Neutrophil (primary cell): ENCODE results near the gene ART5.

Source experiments
- H3K27ac ChIP-seq: fragments of 200-600 bp; sonication (generic); 2 replicates; pipeline ENCODE4 v1.5.1; 2016; ENCODE audit warnings: mild to moderate bottlenecking, moderate library complexity
- H3K27me3 ChIP-seq: fragments of 200-600 bp; sonication (generic); 2 replicates; pipeline ENCODE4 v1.6.0; 2016; ENCODE audit warnings: mild to moderate bottlenecking
- H3K36me3 ChIP-seq: fragments of 200-600 bp; sonication (generic); 2 replicates; pipeline ENCODE4 v1.5.1; 2017
- H3K4me1 ChIP-seq, 2 experiments: fragments of 200-600 bp in 1 of 2; sonication (generic) in 1 of 2; 1 replicate in 1 of 2; 2 replicates in 1 of 2; pipeline versions ENCODE4 v1.5.1 to v1.6.1; 2013 to 2016; ENCODE audit warnings: low read depth in 1 of 2, low read length in 1 of 2, mild to moderate bottlenecking in 1 of 2, moderate library complexity in 1 of 2; ENCODE audit not compliant: control insufficient read depth in 1 of 2, insufficient read depth in 1 of 2
- H3K4me3 ChIP-seq, 2 experiments: fragments of 200-600 bp in 1 of 2; sonication (generic) in 1 of 2; 1 replicate in 1 of 2; 2 replicates in 1 of 2; pipeline ENCODE4 v1.5.1; 2013 to 2016; ENCODE audit warnings: low read depth in 1 of 2, low read length in 1 of 2, mild to moderate bottlenecking in 1 of 2, moderate library complexity in 1 of 2
- H3K9me3 ChIP-seq: fragments of 200-600 bp; sonication (generic); 2 replicates; pipeline ENCODE4 v1.5.1; 2016
- TF ChIP-seq, protein P1 (sequence below): fragments of 200-600 bp; sonication (generic); IDR thresholded peaks from 2 replicates; pipeline ENCODE4 v1.5.1; 2016; ENCODE audit warnings: antibody characterized with exemption

The ART5 gene

DNA sequence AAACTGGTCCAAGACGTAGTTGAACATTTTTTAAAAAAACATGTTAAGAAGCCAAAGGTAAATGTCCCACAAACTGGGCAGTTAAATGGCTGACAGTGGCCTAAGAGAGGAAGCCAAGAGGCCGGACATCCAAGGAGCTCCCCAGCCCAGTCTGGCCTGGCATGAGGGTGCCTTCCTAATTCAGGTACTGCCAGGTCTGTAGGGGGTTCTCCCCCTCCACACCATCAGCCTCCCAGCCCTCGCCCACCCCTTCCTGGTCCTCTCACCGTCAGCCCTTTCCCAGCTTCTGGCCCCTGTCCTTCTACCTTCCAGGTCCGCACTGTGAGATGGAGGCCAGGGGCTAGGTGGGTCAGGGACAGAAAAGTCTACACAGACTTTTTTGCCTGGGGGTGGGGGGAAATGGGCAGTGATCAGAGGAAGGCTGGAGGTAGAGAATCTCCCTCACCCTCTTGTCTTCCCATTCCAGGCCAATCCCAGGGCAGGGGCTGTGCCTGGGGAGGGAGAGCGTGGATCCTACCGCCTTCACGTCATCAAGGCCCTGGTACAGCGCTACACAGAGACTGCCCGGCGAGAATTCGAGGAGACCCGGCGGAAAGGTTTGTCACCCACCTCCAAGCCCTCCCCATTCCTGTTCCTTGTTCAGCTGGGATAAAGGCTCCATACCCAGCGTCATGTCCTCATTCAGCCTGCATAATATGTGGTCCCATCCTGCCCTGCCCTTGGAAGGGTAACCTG lies 6.0 kb downstream of the ART5 start:
- no peaks in the 10 kb centered on the region for H3K9me3 ChIP-seq

DNA sequence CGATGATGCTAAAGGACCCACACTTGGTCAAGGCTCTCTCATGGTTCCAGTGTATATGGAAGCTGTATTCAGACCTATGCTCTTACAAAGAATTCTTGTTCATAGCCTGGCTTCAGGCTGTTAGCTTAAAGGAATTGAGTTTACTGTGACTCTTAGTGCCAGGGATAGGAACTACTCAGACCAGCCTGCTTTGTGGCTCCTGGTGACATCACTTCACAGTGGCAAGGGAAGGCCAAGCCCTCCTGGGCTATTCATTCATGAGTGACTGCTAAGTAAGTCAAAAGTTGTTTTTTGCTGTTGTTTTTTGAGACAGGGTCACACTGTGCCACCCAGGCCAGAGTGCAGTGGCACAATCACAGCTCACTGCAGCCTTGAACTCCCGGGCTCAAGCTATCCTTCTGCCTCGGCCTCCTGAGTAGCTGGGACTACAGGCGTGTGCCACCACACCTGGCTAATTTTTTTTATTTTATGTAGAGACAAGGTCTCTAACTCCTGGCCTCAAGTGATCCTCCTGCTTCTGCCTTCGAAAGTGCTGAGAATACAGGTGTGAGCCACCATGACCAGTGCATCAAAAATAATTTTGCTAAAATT lies 9.6 kb downstream of the ART5 start:
- Histone ChIP-seq H3K4me3 (no peak overlapping the region), H3K9me3 (no peaks in the 10 kb centered on the region), H3K36me3 (no peaks in the 10 kb centered on the region), H3K27me3 (no peaks in the 10 kb centered on the region), H3K4me1 (no peaks in the 10 kb centered on the region), H3K27ac (no peak overlapping the region)
- TF ChIP-seq, protein P1, sequence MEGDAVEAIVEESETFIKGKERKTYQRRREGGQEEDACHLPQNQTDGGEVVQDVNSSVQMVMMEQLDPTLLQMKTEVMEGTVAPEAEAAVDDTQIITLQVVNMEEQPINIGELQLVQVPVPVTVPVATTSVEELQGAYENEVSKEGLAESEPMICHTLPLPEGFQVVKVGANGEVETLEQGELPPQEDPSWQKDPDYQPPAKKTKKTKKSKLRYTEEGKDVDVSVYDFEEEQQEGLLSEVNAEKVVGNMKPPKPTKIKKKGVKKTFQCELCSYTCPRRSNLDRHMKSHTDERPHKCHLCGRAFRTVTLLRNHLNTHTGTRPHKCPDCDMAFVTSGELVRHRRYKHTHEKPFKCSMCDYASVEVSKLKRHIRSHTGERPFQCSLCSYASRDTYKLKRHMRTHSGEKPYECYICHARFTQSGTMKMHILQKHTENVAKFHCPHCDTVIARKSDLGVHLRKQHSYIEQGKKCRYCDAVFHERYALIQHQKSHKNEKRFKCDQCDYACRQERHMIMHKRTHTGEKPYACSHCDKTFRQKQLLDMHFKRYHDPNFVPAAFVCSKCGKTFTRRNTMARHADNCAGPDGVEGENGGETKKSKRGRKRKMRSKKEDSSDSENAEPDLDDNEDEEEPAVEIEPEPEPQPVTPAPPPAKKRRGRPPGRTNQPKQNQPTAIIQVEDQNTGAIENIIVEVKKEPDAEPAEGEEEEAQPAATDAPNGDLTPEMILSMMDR, result no peak

More for the DNA sequence above, 6.0 kb downstream of the ART5 start:
- H3K36me3 ChIP-seq, result no peaks in the 10 kb centered on the region
- H3K4me1 ChIP-seq, result peaks cover 0 to 4% of the 10 kb centered on the region in 2 experiments
- H3K27me3 ChIP-seq, result peaks cover 3% of the 10 kb centered on the region
- TF ChIP-seq, protein P1, result no peak
- no peak overlapping the region for H3K27ac ChIP-seq
- no peak overlapping the region for H3K4me3 ChIP-seq

DNA sequence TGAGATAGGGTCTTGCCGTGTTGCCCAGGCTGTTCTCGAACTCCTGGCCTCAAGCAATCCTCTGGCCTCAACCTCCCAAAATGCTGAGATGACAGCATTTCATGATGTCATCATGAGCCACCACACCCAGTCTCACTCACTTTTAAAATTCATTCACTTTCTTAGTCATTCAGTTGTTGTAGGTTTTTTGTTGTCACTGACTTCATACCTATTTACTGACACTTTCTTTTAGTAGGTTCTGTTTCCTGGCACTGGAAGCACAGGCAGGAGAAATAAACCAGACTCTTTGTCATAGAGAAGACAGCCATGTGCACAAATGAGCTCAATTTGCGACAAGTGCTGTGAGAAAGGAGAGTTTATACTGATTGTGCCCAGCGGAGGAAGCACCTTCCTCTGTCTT lies 10.5 kb downstream of the ART5 start:
- H3K9me3 ChIP-seq, result no peaks in the 10 kb centered on the region
- no peaks in the 10 kb centered on the region for H3K36me3 ChIP-seq
- no peaks in the 10 kb centered on the region for H3K27me3 ChIP-seq
- no peak overlapping the region for H3K4me3 ChIP-seq
- no peak overlapping the region for H3K27ac ChIP-seq
- H3K4me1 ChIP-seq, result peaks cover 3 to 4% of the 10 kb centered on the region in 2 experiments
- TF ChIP-seq, protein P1, result no peak

DNA sequence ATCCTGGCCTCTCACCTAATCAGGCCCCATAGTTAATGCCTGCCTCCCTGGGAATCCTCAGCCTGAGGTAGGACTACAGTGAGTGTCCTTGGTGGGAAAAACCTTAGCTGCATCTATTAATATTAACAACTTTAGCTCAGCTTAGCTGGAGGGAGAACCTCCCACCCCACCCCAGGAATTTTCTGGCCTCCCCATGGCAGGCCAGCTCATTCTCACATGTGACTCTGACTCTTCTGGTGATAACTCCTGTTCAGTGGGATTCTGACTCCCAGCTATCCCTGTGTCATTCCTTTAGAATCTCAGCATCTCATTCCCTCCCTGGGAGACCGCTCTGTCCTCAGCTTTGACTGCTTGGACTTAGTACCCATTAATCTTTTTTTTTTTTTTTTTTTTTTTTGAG lies 14.5 kb downstream of the ART5 start:
- H3K36me3 ChIP-seq, result no peaks in the 10 kb centered on the region
- TF ChIP-seq, protein P1, result no peak
- peaks cover 6 to 17% of the 10 kb centered on the region in 2 experiments for H3K4me1 ChIP-seq
- H3K27ac ChIP-seq, result no peak overlapping the region
- H3K4me3 ChIP-seq, result no peak overlapping the region
- no peaks in the 10 kb centered on the region for H3K9me3 ChIP-seq
- H3K27me3 ChIP-seq, result no peaks in the 10 kb centered on the region

DNA sequence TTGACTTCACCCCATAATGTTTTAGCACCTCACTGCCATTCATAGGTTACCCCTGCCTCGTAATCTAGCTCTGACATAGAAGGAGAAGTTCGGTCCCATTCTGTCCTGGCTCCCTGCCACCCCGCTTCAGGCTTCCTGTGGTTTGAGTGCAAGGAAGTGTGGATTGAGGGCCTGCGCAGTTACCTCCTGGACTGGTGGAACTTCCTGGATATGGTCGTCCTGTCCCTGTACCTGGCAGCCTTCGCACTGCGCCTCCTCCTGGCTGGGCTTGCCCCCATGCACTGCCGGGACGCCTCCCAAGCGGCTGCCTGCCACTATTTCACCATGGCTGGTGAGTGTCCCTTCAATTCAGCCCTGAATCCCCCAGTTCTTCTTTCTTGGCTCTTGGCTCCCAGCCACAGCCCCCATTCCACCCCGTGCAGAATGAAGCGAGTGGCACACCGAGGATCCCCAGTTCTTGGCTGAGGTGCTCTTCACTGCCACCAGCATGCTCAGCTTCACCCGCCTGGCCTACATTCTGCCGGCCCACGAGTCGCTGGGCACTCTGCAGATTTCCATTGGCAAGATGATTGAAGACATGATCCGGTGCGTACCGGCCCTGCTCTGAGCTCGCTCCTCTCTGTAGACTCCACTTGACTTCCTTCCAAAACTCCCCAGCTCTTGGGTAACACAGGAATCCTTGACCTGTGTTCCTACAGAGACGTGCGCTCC lies 15.4 kb downstream of the ART5 start:
- Histone ChIP-seq H3K27ac (no peak overlapping the region), H3K27me3 (no peaks in the 10 kb centered on the region), H3K4me3 (no peak overlapping the region), H3K9me3 (no peaks in the 10 kb centered on the region), H3K4me1 (peaks cover 6 to 17% of the 10 kb centered on the region in 2 experiments), H3K36me3 (no peaks in the 10 kb centered on the region)
- TF ChIP-seq, protein P1, result no peak
